Head of caudate nucleus (tissue), 42 donors: Measurements from ENCODE around the gene TRMT2A.
A peak's percentile ranks its signal among the peaks of the same experiment; 100 is the strongest.

Experiments used
- DNase-seq, 42 donors: peaks; one replicate each; pipeline versions ENCODE4 v3.0.0 to v3.0.0-alpha.2; 2020 to 2021; ENCODE audit warnings: mixed read lengths in 7 of 42
- intact Hi-C: fragments of 100-400 bp; cut with DNase I; formaldehyde crosslinking; loops from one replicate; pipeline ENCODE4 v1.15.0; 2022

Gene TRMT2A

DNA sequence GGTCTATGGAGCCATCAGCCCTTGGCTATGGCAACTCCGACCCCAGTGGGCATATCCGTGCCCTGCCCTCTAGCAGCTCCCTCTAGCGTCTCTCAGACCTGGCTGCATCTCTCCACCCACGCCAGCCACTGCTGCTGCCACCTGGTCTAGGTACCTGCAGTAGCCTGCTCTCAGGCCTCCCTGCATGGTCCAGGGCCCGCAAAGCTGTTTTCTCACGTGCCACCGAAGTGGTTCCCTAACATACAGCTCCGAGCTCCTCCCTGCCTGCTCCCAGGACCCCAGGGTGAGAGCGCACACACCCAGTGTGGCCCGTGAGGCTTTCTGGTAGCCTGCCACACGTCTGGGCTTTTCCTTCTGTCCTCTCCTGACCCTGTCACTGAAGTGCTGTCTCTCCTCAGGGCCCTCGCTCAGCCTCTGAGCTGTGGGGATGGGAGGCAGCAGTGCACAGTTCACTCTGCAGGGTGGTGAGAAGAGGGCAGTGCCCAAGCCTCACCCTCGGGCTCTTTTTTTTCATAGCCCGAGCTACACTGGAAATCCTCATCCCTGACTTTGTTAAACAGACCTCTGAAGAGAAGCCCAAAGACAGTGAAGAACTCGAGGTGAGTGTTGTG lies 22.7 kb downstream of the TRMT2A start:
- intact Hi-C loops: no loop called here
- DNase-seq: peak in 1 of 42 donors; percentile 10

DNA sequence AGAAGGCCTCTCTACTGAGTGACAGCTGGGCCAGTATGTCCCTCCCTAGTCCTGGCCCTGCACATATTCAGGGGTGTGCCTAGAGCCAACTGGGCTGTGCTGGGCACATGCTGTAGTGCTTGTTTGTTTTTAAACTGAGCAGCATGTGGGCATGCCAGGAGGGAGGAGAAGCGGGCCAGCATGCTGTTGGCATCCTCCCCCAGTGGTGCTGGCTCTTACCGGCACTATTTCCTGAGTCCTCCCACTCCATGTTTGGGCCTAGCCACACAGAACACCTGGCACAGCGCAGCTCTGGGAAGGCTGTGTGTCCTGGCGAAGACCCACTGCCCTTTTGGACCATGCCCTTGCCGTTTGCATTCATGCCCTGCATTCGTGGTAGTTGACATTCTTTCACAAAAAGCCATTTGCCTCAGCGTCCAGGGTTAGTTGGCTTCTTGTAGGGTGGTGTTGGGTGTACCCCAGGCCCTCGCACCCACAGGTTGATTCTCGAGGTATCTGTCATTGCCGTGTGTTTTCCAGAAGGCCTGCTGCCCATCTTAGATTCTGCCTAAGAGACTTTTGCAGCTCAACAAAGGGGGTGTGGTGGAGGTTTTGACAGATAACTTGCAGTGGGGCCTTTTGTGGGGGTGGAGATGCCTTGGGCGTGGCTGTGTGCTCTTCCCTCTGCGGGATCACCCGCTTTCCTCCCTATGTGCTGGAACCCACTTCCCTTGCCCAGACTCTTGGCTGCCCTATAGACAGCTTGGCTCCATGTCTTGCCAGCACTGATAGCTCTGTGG lies 23.4 kb downstream of the TRMT2A start:
- peak in 19 of 42 donors; percentile 14 to 69 (median 50) for DNase-seq
- intact Hi-C loops: no loop called here

DNA sequence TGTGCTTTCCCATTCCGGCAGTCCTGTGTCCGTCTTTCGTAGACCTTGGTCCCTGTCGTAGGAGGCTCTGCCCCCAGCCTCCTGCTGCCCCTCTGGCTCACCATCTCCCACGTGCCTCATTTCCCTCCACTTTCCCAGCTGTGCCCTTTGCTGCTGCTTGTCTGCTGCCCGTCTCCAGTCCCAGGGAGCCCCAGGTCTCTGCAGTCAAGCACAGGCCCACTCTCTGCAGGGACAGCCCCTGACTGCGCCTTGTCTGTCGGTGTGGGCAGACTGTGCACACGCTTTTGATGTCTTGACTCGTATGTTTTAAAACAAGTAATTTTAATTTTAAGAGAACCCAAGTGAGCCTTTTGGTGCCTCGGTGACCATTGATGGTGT lies 24.6 kb downstream of the TRMT2A start:
- no peak for DNase-seq

DNA sequence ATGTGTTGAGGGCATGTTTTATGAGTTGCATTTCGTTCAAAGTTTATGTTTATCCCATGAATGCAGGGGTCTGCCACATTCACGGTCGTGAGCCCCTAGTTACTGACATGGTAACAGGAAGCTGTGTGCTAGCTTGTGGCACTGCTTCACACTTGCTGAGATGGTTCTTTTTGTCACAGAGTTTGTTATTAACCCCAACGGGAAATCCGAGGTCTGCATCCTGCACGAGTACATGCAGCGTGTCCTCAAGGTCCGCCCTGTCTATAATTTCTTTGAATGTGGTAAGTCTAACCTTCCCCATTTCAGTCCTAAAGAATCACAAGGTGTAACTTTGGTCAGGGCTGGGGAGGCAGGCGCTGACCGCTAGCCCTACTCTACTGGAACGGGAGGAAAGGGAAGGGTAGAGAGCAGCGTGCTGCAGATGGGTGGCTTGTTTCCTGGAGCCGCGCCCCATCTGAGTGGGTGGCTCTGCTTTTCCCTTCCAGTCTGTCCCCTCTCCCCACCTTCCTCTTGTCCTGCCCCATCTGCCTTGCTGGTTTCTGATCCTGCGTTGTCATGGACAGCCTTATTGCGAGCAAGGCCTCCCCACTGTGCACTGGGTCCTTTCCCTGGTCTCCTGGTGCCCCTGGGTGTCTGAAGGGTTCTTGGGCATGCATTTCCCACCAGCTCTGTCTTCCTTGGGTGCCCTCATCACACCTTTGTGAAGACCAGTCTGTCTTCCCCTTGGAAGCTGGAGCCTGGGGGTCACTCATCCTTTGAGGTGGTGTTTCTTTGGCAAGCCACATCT lies 25.1 kb downstream of the TRMT2A start:
- intact Hi-C loops: no loop called here
- no peak for DNase-seq

More for the DNA sequence above, 24.6 kb downstream of the TRMT2A start:
- intact Hi-C loops: no loop called here

DNA sequence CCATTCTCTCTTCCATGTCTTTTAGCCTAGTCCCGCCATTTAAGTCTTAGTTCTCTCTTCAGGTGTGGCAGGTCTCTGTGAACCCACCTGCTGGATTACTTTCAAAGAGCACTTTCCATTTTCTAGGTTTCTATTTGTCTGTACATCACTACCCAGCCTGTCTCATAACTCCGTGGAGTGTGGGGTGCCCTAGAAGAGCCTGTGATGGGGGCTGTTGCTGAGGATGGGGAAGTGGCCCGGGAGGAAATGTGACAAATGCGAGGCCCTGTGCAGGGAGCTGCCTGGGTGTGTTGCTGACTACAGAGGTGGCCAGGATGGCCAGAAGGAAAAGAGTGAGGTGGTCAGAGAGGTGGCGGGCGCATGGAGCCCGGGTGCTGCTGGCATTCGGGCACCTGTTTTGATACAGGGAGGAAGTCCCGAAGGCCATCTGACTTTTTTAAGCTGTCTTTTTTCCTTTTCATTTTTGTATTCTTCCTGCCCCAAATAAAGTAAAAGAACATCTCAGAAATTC lies 26.2 kb downstream of the TRMT2A start:
- no peak for DNase-seq

DNA sequence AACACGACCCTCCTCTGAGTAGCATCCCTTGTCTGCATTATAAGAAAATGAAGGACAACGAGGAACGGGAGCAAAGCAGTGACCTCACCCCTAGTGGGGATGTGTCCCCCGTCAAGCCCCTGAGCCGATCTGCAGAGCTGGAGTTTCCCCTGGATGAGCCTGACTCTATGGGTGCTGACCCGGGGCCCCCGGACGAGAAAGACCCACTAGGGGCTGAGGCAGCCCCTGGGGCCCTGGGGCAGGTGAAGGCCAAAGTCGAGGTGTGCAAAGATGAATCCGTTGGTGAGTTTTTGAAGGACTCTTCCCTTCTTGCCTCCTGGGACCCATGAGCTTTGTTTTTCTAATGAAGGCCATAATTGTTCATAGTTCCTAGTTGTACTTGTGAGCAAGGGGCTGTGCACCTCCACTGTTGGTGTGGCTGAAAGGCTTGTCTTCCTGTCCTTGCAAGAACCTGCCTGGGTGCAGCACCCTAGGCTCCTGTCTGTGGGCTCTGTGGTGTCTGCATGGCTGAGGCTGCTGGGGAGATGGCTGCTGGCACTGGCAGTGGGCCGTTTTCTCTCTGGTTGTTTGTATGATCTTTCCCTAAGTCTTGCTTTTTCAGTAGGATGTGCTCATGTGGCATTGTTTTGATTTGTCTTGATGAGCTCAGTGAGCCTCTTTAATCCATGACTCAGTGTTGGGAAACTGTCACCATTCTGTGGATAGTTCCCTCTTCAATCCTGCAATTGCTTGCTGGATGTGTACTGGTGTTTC lies 26.9 kb downstream of the TRMT2A start:
- no peak for DNase-seq
- intact Hi-C loops: loop anchor here (10.0 kb wide), 1 partner anchor 65 kb away; the partner anchor contains the start of gene TANGO2

More for the DNA sequence above, 26.2 kb downstream of the TRMT2A start:
- intact Hi-C loops: no loop called here

DNA sequence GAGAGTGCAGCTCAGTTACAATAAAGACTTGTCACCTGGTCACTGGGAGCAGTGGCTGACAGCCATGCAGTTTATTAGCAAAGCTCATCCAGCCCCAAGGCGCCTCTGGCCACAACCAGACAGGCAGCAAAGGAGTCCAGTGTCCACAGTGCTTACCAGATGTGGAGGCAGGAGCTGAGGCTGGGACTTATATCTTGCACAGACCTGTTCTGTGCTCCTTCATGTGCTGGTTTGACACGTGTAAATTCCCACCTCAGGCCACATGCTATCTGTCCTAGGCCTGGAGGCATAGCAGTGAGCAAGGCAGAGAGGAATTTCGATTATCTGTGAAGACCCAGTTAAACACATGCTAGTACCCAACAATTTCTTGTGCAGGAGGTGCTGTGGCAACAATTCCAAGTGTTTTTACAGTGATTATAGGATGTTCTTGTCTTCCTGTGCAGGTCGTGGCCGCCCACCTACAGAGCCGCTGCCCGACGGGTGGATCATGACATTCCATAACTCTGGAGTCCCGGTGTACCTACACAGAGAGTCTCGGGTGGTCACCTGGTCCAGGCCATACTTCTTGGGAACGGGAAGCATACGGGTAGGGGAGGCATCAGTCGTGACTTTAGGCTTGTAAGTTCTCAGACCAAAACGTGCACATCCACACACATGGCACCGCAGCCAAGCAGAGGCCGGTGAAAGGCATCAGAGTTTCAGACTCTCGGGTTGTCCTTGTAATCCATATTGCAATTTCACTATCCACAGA lies 27.6 kb downstream of the TRMT2A start:
- no peak for DNase-seq
- intact Hi-C loops: loop anchor here (10.0 kb wide), 1 partner anchor 65 kb away; the partner anchor contains the start of gene TANGO2

DNA sequence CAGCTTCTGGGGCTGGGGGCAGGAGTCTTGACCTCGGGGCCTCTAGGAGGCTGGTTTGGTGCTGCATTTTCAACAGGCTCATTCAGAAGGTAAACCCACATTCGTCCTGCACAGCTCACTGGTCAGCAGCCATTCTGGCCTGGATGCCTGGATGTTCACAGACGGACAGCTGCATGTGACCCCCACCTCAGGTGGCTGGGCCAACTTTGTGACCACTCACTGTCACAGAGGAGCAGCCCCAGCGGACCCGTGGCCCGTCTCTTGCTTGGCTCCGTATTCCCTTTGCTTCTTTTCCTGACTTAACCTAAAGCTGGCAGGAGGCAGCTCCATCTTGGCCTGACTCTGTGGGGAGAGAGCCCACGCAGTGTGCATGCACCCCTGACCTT lies 28.8 kb downstream of the TRMT2A start:
- intact Hi-C loops: loop anchor here (10.0 kb wide), 1 partner anchor 63 kb away; the partner anchor contains the start of gene TANGO2

DNA sequence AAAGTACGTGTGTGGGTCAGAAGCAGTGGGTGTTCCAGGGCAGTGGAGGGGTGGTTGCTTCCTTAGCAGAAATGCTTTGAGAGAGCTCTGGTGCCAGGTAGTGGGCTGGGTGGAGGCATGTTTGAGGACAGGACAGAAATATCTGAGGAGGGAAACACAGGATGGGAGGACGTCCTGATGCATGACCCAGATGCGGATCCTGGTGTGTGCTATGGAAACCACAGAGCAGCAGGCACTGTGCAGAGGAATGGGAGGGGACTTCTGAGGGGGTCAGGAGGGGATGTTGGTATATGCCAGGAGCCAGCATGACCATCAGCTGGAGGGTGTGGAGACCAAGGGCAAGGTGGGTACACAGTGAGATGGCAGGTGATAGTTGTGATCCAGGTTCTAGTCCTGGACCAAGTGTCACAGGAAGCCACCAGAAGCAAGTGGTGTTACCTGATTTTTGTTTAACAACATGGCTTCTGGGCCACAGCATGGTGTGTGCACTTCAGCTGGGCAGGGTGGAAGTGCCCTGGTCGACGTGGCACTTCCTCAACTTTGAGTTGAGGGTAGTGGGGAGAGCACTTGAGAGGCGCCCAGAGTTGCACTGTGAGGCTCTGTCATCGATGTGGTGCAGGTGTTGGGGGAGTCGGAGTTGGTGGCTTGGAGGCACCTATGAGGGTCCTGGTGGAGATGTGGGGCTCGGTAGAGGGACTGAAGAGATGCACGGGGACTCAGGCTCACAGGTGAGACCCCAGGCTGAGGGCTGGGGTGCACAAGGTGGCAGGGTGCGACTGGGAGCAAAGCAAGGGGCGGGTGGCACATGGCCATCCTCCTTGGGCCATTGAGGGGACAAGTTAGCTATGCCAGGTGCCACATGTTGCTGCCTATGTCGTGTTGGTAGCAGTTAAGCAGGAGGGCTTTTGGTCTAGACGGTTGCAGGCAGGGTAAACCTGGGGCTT lies 29.4 kb downstream of the TRMT2A start:
- DNase-seq: no peak
- intact Hi-C loops: loop anchor here (10.0 kb wide), 1 partner anchor 63 kb away; the partner anchor contains the start of gene TANGO2

More for the DNA sequence above, 28.8 kb downstream of the TRMT2A start:
- DNase-seq: no peak

DNA sequence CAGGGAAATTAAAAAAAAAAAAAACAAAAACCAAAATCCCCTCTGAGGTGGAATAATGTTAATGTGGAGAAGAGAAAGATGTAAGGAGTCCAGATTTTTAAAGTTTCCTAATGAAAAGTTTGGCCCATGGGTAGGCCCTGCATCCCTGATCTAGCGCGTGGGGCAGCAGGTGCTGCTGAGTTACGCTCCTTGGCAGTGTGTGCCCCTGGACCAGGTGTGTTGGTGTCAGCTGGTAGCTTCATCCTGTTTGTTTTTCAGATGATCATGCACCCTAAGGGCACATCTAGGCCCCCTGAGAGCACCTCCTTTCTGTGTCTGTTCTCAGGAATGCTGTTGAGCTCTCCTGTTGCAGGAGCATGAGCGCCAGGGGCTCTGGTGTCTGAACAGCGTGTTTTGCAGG lies 30.3 kb downstream of the TRMT2A start:
- intact Hi-C loops: loop anchor here (10.0 kb wide), 1 partner anchor 62 kb away; the partner anchor contains the start of gene TANGO2
- DNase-seq: no peak

DNA sequence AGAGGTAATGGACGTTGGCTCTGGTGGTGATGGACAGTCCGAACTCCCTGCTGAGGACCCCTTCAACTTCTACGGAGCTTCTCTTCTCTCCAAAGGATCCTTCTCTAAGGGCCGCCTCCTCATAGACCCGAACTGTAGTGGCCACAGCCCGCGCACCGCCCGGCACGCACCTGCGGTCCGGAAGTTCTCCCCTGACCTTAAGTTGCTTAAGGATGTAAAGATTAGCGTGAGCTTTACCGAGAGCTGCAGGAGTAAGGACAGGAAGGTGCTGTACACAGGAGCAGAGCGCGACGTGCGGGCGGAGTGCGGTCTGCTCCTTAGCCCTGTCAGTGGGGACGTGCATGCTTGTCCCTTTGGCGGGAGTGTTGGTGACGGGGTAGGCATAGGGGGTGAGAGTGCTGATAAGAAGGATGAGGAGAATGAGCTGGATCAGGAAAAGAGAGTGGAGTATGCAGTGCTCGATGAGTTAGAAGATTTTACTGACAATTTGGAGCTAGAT lies 30.9 kb downstream of the TRMT2A start:
- intact Hi-C loops: loop anchor here (10.0 kb wide), 1 partner anchor 61 kb away; the partner anchor contains the start of gene TANGO2
- no peak for DNase-seq

DNA sequence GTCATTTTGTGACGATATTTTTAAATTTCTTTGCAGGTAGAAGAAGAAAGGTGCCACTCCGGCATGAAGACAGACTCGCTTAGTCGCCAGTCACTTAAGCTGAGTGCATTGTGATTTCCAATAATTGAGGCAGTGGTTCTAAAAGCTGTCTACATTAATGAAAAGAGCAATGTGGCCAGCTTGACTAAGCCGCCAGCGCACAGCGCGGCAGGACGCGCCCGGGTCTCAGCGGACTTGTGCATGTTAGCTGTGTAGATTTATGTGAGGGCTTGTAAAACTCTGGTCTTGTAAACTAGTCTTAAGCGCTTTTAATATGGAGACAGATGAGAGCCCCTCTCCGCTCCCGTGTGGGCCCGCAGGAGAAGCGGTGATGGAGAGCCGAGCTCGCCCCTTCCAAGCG lies 31.4 kb downstream of the TRMT2A start:
- intact Hi-C loops: loop anchor here (10.0 kb wide), 1 partner anchor 61 kb away; the partner anchor contains the start of gene TANGO2
- DNase-seq: no peak

DNA sequence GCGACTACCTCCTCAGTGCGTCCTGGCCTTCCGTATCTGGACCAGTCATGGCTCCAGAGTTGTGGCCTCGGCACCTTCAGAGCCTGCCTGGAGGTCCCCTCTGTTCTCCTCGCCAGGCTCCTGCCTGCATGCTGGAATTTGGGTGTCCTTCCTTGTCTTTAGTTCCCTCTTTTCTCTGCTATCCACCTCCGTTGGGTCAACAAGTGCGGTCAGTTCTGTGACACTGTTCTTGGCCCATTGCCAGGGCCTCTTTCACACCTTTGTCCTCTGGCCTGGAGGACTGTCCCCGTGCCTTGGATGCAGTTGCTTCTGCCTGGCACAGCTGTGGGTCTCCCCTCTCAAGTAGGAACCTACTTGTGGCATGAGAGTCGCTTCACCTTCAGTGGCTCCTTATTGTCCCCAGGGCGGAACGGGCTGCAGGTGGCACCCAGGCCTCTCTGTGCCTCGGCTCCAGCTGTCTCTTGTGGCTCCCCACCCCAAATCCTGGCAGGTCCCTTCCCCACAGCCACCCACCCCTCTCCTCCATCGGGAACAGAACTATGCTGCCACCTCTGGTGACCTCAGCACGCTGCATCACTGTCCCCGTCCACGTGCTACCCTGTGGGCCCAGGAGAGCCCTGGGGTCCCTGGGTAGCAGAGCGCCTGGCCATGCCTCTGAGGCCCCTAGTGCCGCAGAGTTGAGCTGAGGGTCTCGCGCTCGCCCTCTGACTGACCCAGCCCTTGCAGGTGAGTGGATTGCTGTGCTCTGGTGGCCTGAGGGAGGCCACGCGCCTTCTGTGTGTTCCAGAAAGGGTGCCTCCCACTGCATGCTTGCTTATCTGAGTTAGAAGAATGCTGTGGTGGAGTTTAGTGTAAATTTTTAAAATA lies 32.2 kb downstream of the TRMT2A start:
- no peak for DNase-seq
- intact Hi-C loops: loop anchor here (10.0 kb wide), 1 partner anchor 60 kb away; the partner anchor contains the start of gene TANGO2

DNA sequence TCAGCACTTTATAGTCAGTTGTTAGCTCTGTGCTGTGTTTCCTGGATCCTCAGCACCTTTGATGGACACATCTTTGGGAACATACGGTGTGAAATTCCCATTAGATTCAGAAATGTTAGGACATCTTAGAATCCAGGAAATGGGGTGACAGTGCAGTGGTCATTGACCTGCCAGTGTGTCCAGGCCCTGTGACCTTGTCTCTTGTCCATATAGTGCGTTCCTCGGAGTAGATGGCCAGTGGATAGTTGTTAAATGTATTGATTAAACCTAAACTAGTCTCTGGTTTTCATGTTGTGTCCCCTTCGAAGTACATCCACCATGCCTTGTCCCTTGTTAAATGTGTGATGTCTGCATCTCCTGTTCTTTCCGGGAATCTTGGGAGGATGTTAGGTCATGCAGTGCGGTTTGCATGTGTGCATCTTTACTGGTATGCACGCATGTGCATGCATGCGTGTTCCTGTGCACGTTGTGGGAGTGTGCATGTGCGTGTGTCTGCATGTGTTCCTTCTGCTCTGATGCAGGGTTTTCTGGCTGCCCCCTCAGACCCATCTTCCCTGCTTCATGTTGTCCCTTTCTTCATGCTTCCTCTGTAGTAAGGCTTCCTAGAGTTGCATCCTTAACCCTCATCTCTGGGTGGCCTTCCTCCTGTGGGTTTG lies 33.0 kb downstream of the TRMT2A start:
- no peak for DNase-seq

More for the DNA sequence above, 33.0 kb downstream of the TRMT2A start:
- intact Hi-C loops: loop anchor here (10.0 kb wide), 1 partner anchor 59 kb away; the partner anchor contains the start of gene TANGO2
